AG04449 (cell line): ENCODE results near the gene XPR1.
A peak's percentile ranks its signal among the peaks of the same experiment; 100 is the strongest.

ENCODE experiments used
- CTCF ChIA-PET: fragments of 350-600 bp; formaldehyde crosslinking; extraction: SDS; loops from one replicate; lab custom pipeline; 2021; ENCODE audit warnings: antibody characterized with exemption; lab: Yijun Ruan, JAX
- POLR2A ChIA-PET: fragments of 400-600, 350-600 bp; formaldehyde crosslinking; extraction: SDS; loops from one replicate; lab custom pipeline; 2020; ENCODE audit warnings: antibody characterized with exemption, inconsistent platforms; lab: Yijun Ruan, JAX
- DNase-seq: peaks from one replicate; pipeline ENCODE4 v3.0.0-alpha.2; 2010; ENCODE audit warnings: low read depth, low spot score
- H3K4me3 ChIP-seq: 2 replicates; pipeline ENCODE4 v1.5.1; 2011; ENCODE audit warnings: low read depth, mild to moderate bottlenecking, control low read depth, low read length
- CTCF ChIP-seq: IDR thresholded peaks from one replicate; pipeline ENCODE4 v1.5.1; 2011; ENCODE audit warnings: mild to moderate bottlenecking, moderate library complexity, low read length, control low read depth, inconsistent platforms; ENCODE audit not compliant: insufficient read depth; ENCODE audit errors: missing control alignments

The XPR1 gene

GRCh38 chr1:180836449-180836848 is 204.6 kb downstream of the XPR1 start:
- CTCF ChIA-PET: interaction anchor here (0.8 kb wide), 1 partner anchor 320 kb away, joined by 3 read pairs; no protein-coding TSS in a partner anchor
- DNase-seq: no peak
- H3K4me3 ChIP-seq: no peak overlapping the region
- TF ChIP-seq CTCF: no peak
- POLR2A ChIA-PET: no interaction called here

GRCh38 chr1:180837020-180837419 is 205.2 kb downstream of the XPR1 start:
- POLR2A ChIA-PET: no interaction called here
- no peak for DNase-seq
- CTCF ChIA-PET: no interaction called here
- H3K4me3 ChIP-seq: no peak overlapping the region
- no peak for TF ChIP-seq CTCF

- no peak overlapping the region for H3K4me3 ChIP-seq
- CTCF ChIA-PET: no interaction called here
- DNase-seq: no peak
- POLR2A ChIA-PET: no interaction called here
- no peak for TF ChIP-seq CTCF
These were observed 206.7 kb downstream of the XPR1 start for GRCh38 chr1:180838535-180838934.

- no peak for DNase-seq
- ChIA-PET CTCF (no interaction called here), POLR2A (no interaction called here)
- no peak for TF ChIP-seq CTCF
- no peak overlapping the region for H3K4me3 ChIP-seq
These were observed 207.7 kb downstream of the XPR1 start for GRCh38 chr1:180839547-180839946.

- no peak overlapping the region for H3K4me3 ChIP-seq
- POLR2A ChIA-PET: interaction anchor here (0.6 kb wide), 1 partner anchor 12 kb away, joined by 3 read pairs; no protein-coding TSS in a partner anchor
- DNase-seq: no peak
- CTCF ChIA-PET: interaction anchor here (1.0 to 3.1 kb wide), 4 partner anchors 21 to 326 kb away, joined by 4 to 17 read pairs (median 6); no protein-coding TSS in a partner anchor
- TF ChIP-seq CTCF: no peak
These were observed 209.6 kb downstream of the XPR1 start for GRCh38 chr1:180841415-180841814.

GRCh38 chr1:180842052-180842451 is 210.2 kb downstream of the XPR1 start:
- ChIA-PET POLR2A (interaction anchor here (0.6 kb wide), 1 partner anchor 12 kb away, joined by 3 read pairs; no protein-coding TSS in a partner anchor), CTCF (interaction anchor here (1.0 to 3.1 kb wide), 4 partner anchors 20 to 326 kb away, joined by 4 to 17 read pairs (median 6); no protein-coding TSS in a partner anchor)

More at GRCh38 chr1:180842052-180842451, 210.2 kb downstream of the XPR1 start:
- peak; percentile 46 for DNase-seq
- no peak for TF ChIP-seq CTCF
- H3K4me3 ChIP-seq: no peak overlapping the region
